Measurements from ENCODE around the gene KIF26B. TPM values are rescaled to one million over a fixed set of nuclear protein-coding genes. Genes with fewer than 3 reads are reported as not detected.

The KIF26B gene
- total RNA-seq, 2 donors from 2014 or later: 0.78 to 4.6 TPM

DNA sequence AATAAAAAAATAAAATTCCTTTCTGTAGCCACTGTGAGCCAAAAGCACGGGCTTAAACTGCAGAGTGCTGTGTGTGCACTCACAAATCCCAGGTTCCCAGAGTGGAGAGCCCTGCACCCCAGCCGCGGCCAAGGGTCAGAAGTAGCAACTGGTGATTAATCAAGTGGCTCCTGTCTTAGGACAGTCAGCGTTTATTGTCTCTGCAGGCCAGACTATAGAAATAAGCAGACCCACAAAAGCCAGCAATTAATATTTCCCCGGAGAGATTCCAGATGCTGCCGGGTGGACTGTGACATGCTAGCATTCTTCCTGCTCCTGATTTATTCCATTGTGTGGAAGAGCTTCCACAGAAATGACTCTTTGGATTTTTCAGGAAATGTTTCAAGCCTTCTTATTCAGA, 412.2 kb downstream of the KIF26B start:
- no peak for ATAC-seq
- H3K9me3 ChIP-seq: no peaks in the 10 kb centered on the region
- H3K27ac ChIP-seq: no peak overlapping the region
- intact Hi-C loops (cut with DNase I): no loop called here
- no peak overlapping the region for H3K4me3 ChIP-seq
- DNase-seq: no peak
- WGBS, 2 donors: 18 to 20% methylated on average over 6 of the region's 6 CpGs
- TF ChIP-seq CTCF (IDR thresholded peaks at IDR 0.05) (no peak), POLR2A (IDR thresholded peaks at IDR 0.05) (no peak)
- H3K36me3 ChIP-seq (replicated peaks in 1 of 2; ENCODE audit: insufficient read depth in 1 of 2, low read depth in 2 of 2): no peaks in the 10 kb centered on the region
- no peaks in the 10 kb centered on the region for H3K4me1 ChIP-seq
- H3K27me3 ChIP-seq: no peaks in the 10 kb centered on the region

GRCh38 chr1:245571815-245572294, 417.1 kb downstream of the KIF26B start:
- ATAC-seq (no peak), DNase-seq (no peak)
- 40 to 52% methylated on average over 10 to 11 of the region's 11 CpGs for WGBS, 2 donors
- Histone ChIP-seq H3K36me3 (replicated peaks in 1 of 2; ENCODE audit: insufficient read depth in 1 of 2, low read depth in 2 of 2) (no peaks in the 10 kb centered on the region), H3K27me3 (no peaks in the 10 kb centered on the region), H3K27ac (no peak overlapping the region), H3K9me3 (no peaks in the 10 kb centered on the region), H3K4me1 (no peaks in the 10 kb centered on the region), H3K4me3 (no peak overlapping the region)
- intact Hi-C loops (cut with DNase I): no loop called here
- TF ChIP-seq POLR2A (IDR thresholded peaks at IDR 0.05): no peak

DNA sequence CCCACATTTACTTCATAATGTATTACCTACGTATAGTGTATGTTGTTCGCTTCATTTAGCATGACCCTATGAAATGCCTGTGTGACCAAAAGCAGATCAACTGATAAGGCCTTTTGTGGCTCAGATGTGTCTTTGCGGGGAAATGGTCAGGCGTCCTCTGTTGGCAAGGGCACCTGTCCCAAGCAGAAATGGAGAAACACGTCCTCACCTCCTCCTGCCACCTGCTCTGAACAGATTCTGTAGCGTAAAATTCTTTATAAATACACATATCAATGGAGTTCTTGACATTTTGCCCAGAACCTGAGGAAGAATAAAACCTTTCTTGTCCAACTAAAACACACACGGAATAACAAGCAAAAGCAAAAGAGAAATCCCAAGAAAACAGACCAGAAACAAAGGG, 417.9 kb downstream of the KIF26B start:
- 48 to 52% methylated on average over 7 of the region's 7 CpGs for WGBS, 2 donors
- DNase-seq (no peak), ATAC-seq (no peak)
- H3K4me3 ChIP-seq: no peak overlapping the region
- no peaks in the 10 kb centered on the region for H3K4me1 ChIP-seq
- TF ChIP-seq POLR2A (IDR thresholded peaks at IDR 0.05) (no peak), CTCF (IDR thresholded peaks at IDR 0.05) (no peak)
- intact Hi-C loops (cut with DNase I): no loop called here
- H3K27me3 ChIP-seq: no peaks in the 10 kb centered on the region
- no peaks in the 10 kb centered on the region for H3K36me3 ChIP-seq (replicated peaks in 1 of 2; ENCODE audit: insufficient read depth in 1 of 2, low read depth in 2 of 2)
- H3K27ac ChIP-seq: no peak overlapping the region
- H3K9me3 ChIP-seq: no peaks in the 10 kb centered on the region

DNA sequence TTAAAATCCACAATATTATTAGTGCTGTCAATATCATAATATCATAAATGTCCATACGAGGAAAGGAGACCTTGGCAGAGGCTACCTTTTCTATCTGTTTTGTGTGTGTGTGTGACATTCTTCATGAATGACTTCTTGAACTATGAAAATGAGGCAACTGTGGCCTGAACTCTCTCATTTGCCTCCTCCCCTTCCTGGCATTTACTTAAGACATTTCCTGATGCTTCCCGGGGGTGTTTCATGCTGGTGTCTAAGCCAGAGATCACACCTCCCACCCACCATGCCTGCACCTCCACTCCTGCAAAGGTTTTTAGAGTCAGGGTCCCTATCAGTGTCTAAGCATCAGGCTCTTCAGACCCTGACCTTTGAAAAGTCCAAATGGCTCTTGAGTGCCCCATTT, 420.9 kb downstream of the KIF26B start:
- no peaks in the 10 kb centered on the region for H3K27me3 ChIP-seq
- no peak overlapping the region for H3K4me3 ChIP-seq
- 23 to 52% methylated on average over 2 of the region's 2 CpGs for WGBS, 2 donors
- no peak overlapping the region for H3K27ac ChIP-seq
- H3K36me3 ChIP-seq (replicated peaks in 1 of 2; ENCODE audit: insufficient read depth in 1 of 2, low read depth in 2 of 2): no peaks in the 10 kb centered on the region
- no peaks in the 10 kb centered on the region for H3K4me1 ChIP-seq
- no peaks in the 10 kb centered on the region for H3K9me3 ChIP-seq
- TF ChIP-seq POLR2A (IDR thresholded peaks at IDR 0.05) (no peak), CTCF (IDR thresholded peaks at IDR 0.05) (no peak)
- intact Hi-C loops (cut with DNase I): no loop called here
- ATAC-seq: no peak
- DNase-seq: no peak

GRCh38 chr1:245576323-245576722, 421.5 kb downstream of the KIF26B start:
- ATAC-seq (no peak), DNase-seq (no peak)
- Histone ChIP-seq H3K36me3 (replicated peaks in 1 of 2; ENCODE audit: insufficient read depth in 1 of 2, low read depth in 2 of 2) (no peaks in the 10 kb centered on the region), H3K9me3 (no peaks in the 10 kb centered on the region), H3K27me3 (no peaks in the 10 kb centered on the region), H3K27ac (no peak overlapping the region), H3K4me1 (no peaks in the 10 kb centered on the region), H3K4me3 (no peak overlapping the region)
- intact Hi-C loops (cut with DNase I): no loop called here
- TF ChIP-seq POLR2A (IDR thresholded peaks at IDR 0.05) (no peak), CTCF (IDR thresholded peaks at IDR 0.05) (no peak)
- 30 to 42% methylated on average over 4 of the region's 4 CpGs for WGBS, 2 donors

All from body of pancreas (tissue), 4 donors.